ENCODE data around the gene MED13L. TPM values are rescaled to one million over a fixed set of nuclear protein-coding genes. Genes with fewer than 3 reads are reported as not detected.

The MED13L gene
- total and polyA plus RNA-seq, 2 of the 8 experiments (the other 6 are each of a cell fraction or from before 2014, with no cell fraction given): 15.9 to 51.7 TPM

DNA sequence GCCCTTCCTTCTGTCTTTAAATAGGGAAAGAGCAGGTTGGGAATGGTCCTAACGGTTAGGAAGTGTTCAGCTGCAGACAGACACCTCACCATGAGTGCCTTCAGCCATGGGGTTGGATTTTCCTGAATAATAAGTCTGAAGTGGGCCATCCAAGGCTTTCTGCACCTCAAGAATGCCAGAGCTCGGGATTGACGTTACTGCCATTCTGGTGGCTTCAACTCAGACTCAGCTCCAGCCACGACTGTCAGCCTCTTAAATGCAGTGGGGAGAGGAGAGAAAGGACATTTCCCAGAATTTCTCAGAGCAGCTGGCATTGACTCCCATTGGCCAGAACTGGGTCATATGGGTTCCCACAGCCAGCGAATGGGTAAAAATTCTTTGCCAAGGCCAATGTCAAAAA lies 363.4 kb downstream of the MED13L start:
- no peak for DNase-seq (ENCODE audit: low read depth in 1 of 2, low spot score in 2 of 2)
- Histone ChIP-seq H2BK15ac (ENCODE audit: low read length) (no peak overlapping the region), H3K23me2 (ENCODE audit: low read depth, low read length) (no peaks in the 10 kb centered on the region), H3K4me1 (replicated peaks in 1 of 4; ENCODE audit: control insufficient read depth in 3 of 4, insufficient read depth in 4 of 4, low read length in 3 of 4) (peaks cover 0 to 3% (median under 1%) of the 10 kb centered on the region in 4 experiments; a peak in 2 of 7 replicates), H3K27ac (ENCODE audit: low read depth, low read length) (no peak overlapping the region), H4K5ac (ENCODE audit: insufficient read length, low read depth, low read length) (no peak overlapping the region), H3K79me2 (ENCODE audit: control insufficient read depth in 1 of 2, insufficient read depth in 2 of 2, low read length in 2 of 2) (no peaks in the 10 kb centered on the region), H3K4me2 (ENCODE audit: insufficient read depth in 1 of 2, low read depth in 2 of 2, low read length in 2 of 2) (no peak overlapping the region), H3K4ac (replicated peaks; ENCODE audit: insufficient read length, low read depth, low read length) (no peak overlapping the region), H3K9ac (replicated peaks in 1 of 4; ENCODE audit: extremely low read depth in 1 of 4, low read depth in 3 of 4, low read length in 3 of 4) (no peak overlapping the region), H3K4me3 (ENCODE audit: extremely low read depth in 1 of 4, insufficient read depth in 2 of 4, low read depth in 3 of 4, low read length in 4 of 4) (no peak overlapping the region), H2BK5ac (ENCODE audit: low read depth, low read length) (no peak overlapping the region), H3K56ac (replicated peaks; ENCODE audit: insufficient read length, low read depth, low read length) (no peak overlapping the region), H3K18ac (ENCODE audit: extremely low read depth, low read length) (no peak overlapping the region), H2AFZ (ENCODE audit: low read length) (no peak overlapping the region), H4K8ac (ENCODE audit: extremely low read depth, insufficient read depth, low read length) (no peak overlapping the region), H2BK120ac (replicated peaks; ENCODE audit: low read depth, low read length) (no peak overlapping the region), H2BK20ac (ENCODE audit: low read length) (no peak overlapping the region), H3K36me3 (ENCODE audit: control insufficient read depth in 2 of 4, insufficient read depth in 4 of 4, low read length in 3 of 4) (no peaks in the 10 kb centered on the region), H3K14ac (ENCODE audit: insufficient read length) (no peak overlapping the region), H2BK12ac (ENCODE audit: low read depth, low read length) (no peak overlapping the region), H3K23ac (ENCODE audit: insufficient read length) (no peak overlapping the region), H2AK5ac (ENCODE audit: low read depth, low read length) (no peak overlapping the region), H4K91ac (replicated peaks; ENCODE audit: insufficient read length, low read length) (no peak overlapping the region), H3K9me3 (ENCODE audit: insufficient read depth in 2 of 2, low read depth in 1 of 2, low read length in 1 of 2) (no peaks in the 10 kb centered on the region), H4K20me1 (replicated peaks in 1 of 2; ENCODE audit: control insufficient read depth in 1 of 2, insufficient read depth in 2 of 2, low read length in 2 of 2) (no peaks in the 10 kb centered on the region), H3K79me1 (ENCODE audit: low read depth, low read length) (no peaks in the 10 kb centered on the region), H3K27me3 (replicated peaks in 1 of 4; ENCODE audit: control insufficient read depth in 3 of 4, extremely low read depth in 1 of 4, insufficient read depth in 3 of 4, low read length in 3 of 4) (peaks cover 0 to 7% (median 4%) of the 10 kb centered on the region in 4 experiments; a peak in 3 of 7 replicates)
- WGBS, 2 experiments (ENCODE audit: extremely low coverage in 1 of 2, insufficient coverage in 1 of 2, insufficient read length in 1 of 2, insufficient replicate concordance in 2 of 2, low coverage in 1 of 2, low lambda C conversion rate in 2 of 2, missing lambda C conversion rate in 1 of 2): 86% methylated on average over 5 of the region's 5 CpGs; no CpG with 5 or more reads in 1 of the 2 experiments
- TF ChIP-seq YY1 (IDR thresholded peaks at IDR 0.05; ENCODE audit: low read depth, low read length) (no peak), CBX5 (IDR thresholded peaks at IDR 0.05; ENCODE audit: low read depth, low read length) (no peak), NRF1 (IDR thresholded peaks at IDR 0.05; ENCODE audit: low read depth, low read length) (no peak), NANOG (IDR thresholded peaks at IDR 0.05; ENCODE audit: insufficient read depth, low read depth, low read length, poor library complexity, severe bottlenecking) (no peak)
- TF ChIP-seq, protein P1, sequence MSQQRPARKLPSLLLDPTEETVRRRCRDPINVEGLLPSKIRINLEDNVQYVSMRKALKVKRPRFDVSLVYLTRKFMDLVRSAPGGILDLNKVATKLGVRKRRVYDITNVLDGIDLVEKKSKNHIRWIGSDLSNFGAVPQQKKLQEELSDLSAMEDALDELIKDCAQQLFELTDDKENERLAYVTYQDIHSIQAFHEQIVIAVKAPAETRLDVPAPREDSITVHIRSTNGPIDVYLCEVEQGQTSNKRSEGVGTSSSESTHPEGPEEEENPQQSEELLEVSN (IDR thresholded peaks at IDR 0.05): no peak
- FAIRE-seq: no peak
- POLR2A ChIA-PET (ENCODE audit: partially characterized antibody): no interaction called here
- CTCF ChIA-PET (ENCODE audit: partially characterized antibody): interaction anchor here (0.9 to 3.3 kb wide), 7 partner anchors 9 to 55 kb away, joined by 3 to 13 read pairs (median 5); no protein-coding TSS in a partner anchor
